ENCODE data around the gene WNT9A. TPM values are rescaled to one million over a fixed set of nuclear protein-coding genes. Genes with fewer than 3 reads are reported as not detected.

Gene WNT9A
- total and polyA plus RNA-seq, 9 of the 15 experiments (the other 6 are each of a cell fraction or from before 2014, with no cell fraction given): 0.04 to 0.17 (median 0.10) TPM; not detected in 4

GRCh38 chr1:227924168-227924832, 23.4 kb downstream of the WNT9A start:
- H3K27ac ChIP-seq (ENCODE audit: extremely low read depth, low read depth, low read length): no peak overlapping the region
- CTCF ChIA-PET (ENCODE audit: low intra/inter-chr PET ratio): no interaction called here
- no peaks in the 10 kb centered on the region for H3K36me3 ChIP-seq (ENCODE audit: control insufficient read depth, insufficient read depth, low read length)
- H3K9me1 ChIP-seq (ENCODE audit: control insufficient read depth, insufficient read depth, low read length): no peaks in the 10 kb centered on the region
- 0 out of 2 replicates have a peak, but pooled peaks cover 6% of the 10 kb centered on the region for H4K20me1 ChIP-seq (replicated peaks; ENCODE audit: control insufficient read depth, insufficient read depth, low read length)
- no peak overlapping the region for H3K4me2 ChIP-seq (ENCODE audit: insufficient read depth, low read length)
- POLR2A ChIA-PET: no interaction called here
- in situ Hi-C loops (cut with MboI) (no loop called here), intact Hi-C loops (cut with micrococcal nuclease) (no loop called here)
- H2AFZ ChIP-seq (ENCODE audit: low read depth, low read length): no peak overlapping the region
- H3K4me3 ChIP-seq: no peak overlapping the region
- WGBS (ENCODE audit: insufficient coverage, low coverage, missing lambda C conversion rate): 12% methylated on average over 23 of the region's 24 CpGs
- peaks cover 0 to 60% of the 10 kb centered on the region in 2 experiments; a peak in 3 of 5 replicates for H3K4me1 ChIP-seq (replicated peaks in 1 of 2; ENCODE audit: control insufficient read depth in 2 of 2, insufficient read depth in 2 of 2, low read length in 2 of 2)
- no peak for DNase-seq (ENCODE audit: extremely low read depth in 1 of 4, low spot score in 3 of 4)
- TF ChIP-seq ZBTB12 (CRISPR knock-in tag; IDR thresholded peaks at IDR 0.05) (no peak), ZNF740 (CRISPR knock-in tag; IDR thresholded peaks at IDR 0.05) (peak; percentile 89), ZNF740 (tag; IDR thresholded peaks at IDR 0.05) (no peak)
- no peak for ATAC-seq
- H3K79me2 ChIP-seq (ENCODE audit: control insufficient read depth, insufficient read depth, low read length): no peaks in the 10 kb centered on the region
- no TSS peak for BruUV-seq (replicated peaks)
- no peak overlapping the region for H3K9ac ChIP-seq (ENCODE audit: insufficient read depth in 1 of 2, low read depth in 2 of 2, low read length in 2 of 2)
- FAIRE-seq: no peak
- H3K27me3 ChIP-seq (ENCODE audit: control insufficient read depth in 2 of 2, insufficient read depth in 2 of 2, low read length in 2 of 2): peaks cover 32 to 90% of the 10 kb centered on the region in 2 experiments
- H3K9me3 ChIP-seq (replicated peaks; ENCODE audit: control insufficient read depth, insufficient read depth, low read depth, low read length): no peaks in the 10 kb centered on the region
